Nephron (organoid): ENCODE measurements around the gene AMH.

Experiments used
- H3K27ac Mint-ChIP-seq, 3 experiments: 2 replicates each; pipeline ENCODE4 v1.8.0; 2020; ENCODE audit warnings: mixed read lengths in 3 of 3, mild to moderate bottlenecking in 2 of 3, moderate library complexity in 1 of 3
- H3K27me3 Mint-ChIP-seq: 2 replicates; pipeline ENCODE4 v1.8.0; 2021; ENCODE audit warnings: low read depth, mild to moderate bottlenecking, moderate library complexity, mixed read lengths
- H3K36me3 Mint-ChIP-seq: 2 replicates; pipeline ENCODE4 v1.8.0; 2020; ENCODE audit warnings: low read depth, mixed read lengths
- H3K4me1 Mint-ChIP-seq: 2 replicates; pipeline ENCODE4 v1.8.0; 2020; ENCODE audit warnings: mixed read lengths
- H3K4me3 Mint-ChIP-seq, 3 experiments: 2 replicates each; pipeline ENCODE4 v1.8.0; 2020; ENCODE audit warnings: mild to moderate bottlenecking in 3 of 3, mixed read lengths in 3 of 3, moderate library complexity in 2 of 3
- H3K9me3 Mint-ChIP-seq: 2 replicates; pipeline ENCODE4 v1.8.0; 2020; ENCODE audit warnings: mixed read lengths
- TF ChIP-seq, protein P1 (sequence below), 3 experiments: fragments of 200-600 bp; sonication (generic); IDR thresholded peaks; one replicate each; pipeline ENCODE4 v1.5.0; 2021; ENCODE audit warnings: antibody characterized with exemption in 3 of 3; ENCODE audit not compliant: unreplicated experiment in 3 of 3

The AMH gene

DNA sequence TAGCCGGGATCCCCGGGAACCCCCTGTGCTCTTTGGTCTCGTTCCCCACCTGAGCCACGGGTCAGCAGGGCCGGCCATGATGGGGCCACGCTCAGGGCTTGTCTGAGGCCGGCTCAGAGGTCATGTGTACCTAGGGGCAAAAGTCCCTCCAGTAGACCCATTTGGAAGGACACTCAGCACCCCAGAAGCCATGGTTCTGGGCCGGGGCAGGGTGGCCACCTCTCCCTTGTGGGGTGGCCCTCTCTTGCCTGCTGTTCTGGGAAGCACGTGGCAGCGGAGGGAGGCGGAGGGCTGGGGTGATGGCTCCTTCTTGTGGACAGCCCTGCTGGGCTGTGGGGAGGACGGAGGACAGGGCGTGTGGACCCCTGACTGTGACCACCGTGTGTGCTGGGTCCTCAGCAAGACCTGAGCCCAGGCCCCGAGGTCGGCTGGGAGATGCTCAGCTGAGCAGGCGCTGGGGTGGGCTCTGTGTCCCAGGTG lies 39.3 kb downstream of the AMH start:
- peaks cover 85% of the 10 kb centered on the region for H3K27me3 Mint-ChIP-seq
- TF ChIP-seq, protein P1, sequence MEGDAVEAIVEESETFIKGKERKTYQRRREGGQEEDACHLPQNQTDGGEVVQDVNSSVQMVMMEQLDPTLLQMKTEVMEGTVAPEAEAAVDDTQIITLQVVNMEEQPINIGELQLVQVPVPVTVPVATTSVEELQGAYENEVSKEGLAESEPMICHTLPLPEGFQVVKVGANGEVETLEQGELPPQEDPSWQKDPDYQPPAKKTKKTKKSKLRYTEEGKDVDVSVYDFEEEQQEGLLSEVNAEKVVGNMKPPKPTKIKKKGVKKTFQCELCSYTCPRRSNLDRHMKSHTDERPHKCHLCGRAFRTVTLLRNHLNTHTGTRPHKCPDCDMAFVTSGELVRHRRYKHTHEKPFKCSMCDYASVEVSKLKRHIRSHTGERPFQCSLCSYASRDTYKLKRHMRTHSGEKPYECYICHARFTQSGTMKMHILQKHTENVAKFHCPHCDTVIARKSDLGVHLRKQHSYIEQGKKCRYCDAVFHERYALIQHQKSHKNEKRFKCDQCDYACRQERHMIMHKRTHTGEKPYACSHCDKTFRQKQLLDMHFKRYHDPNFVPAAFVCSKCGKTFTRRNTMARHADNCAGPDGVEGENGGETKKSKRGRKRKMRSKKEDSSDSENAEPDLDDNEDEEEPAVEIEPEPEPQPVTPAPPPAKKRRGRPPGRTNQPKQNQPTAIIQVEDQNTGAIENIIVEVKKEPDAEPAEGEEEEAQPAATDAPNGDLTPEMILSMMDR (IDR thresholded peaks at IDR 0.05; ENCODE audit: unreplicated experiment in 3 of 3) = no peak
- peaks cover 5% of the 10 kb centered on the region for H3K4me1 Mint-ChIP-seq

DNA sequence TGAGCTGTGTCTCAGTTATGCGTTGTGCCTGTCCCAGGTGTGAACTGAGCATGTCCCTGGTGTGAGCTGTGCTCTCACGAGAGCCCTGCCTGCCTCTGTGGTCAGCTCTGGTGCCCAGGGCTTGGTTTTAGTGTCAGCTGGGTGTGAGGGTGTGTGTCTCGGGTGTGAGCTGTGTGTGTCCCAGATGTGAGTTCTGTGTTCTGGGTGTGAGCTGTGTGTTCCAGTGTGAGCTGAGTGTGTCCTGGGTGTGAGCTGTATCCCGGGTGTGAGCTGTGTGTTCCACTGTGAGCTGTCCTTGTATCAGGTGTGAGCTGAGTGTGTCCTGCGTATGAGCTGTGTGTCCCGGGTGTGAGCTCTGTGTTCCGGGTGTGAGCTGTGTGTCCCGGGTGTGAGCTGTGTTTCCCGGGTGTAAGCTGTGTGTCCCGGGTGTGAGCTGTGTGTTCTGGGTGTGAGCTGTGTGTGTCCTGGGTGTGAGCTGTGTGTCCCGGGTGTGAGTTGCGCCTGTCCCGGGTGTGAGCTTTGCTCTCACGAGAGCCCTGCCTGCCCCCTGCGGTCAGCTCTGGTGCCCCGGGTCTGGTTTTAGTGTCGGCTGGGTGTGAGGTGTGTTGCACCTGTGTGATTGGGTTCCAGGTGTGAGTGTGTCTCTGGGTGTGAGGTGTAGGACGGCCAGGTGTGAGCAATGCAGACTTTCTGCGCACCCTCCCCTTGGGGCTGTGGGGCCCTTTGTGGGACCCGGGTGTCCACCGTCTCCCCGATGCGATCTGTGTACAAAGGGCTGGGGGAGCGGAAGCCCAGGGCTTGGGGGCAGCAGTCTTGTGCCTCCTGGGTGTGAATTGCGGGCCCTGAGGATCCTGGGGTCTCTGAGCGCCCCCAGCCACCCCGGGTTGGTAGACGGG lies 39.9 kb downstream of the AMH start:
- Mint-ChIP-seq H3K9me3 (no peaks in the 10 kb centered on the region), H3K27me3 (peaks cover 88% of the 10 kb centered on the region), H3K4me1 (peaks cover 9% of the 10 kb centered on the region), H3K4me3 (peak overlapping the region; percentile 14 to 69 (median 26)), H3K36me3 (no peaks in the 10 kb centered on the region), H3K27ac (no peak overlapping the region)
- TF ChIP-seq, protein P1 (IDR thresholded peaks at IDR 0.05; ENCODE audit: unreplicated experiment in 3 of 3) = no peak

More for the DNA sequence above, 39.3 kb downstream of the AMH start:
- Mint-ChIP-seq H3K4me3 (peak overlapping the region in 2 of 3 experiments; percentile 26 to 69), H3K36me3 (no peaks in the 10 kb centered on the region), H3K9me3 (no peaks in the 10 kb centered on the region), H3K27ac (no peak overlapping the region)

DNA sequence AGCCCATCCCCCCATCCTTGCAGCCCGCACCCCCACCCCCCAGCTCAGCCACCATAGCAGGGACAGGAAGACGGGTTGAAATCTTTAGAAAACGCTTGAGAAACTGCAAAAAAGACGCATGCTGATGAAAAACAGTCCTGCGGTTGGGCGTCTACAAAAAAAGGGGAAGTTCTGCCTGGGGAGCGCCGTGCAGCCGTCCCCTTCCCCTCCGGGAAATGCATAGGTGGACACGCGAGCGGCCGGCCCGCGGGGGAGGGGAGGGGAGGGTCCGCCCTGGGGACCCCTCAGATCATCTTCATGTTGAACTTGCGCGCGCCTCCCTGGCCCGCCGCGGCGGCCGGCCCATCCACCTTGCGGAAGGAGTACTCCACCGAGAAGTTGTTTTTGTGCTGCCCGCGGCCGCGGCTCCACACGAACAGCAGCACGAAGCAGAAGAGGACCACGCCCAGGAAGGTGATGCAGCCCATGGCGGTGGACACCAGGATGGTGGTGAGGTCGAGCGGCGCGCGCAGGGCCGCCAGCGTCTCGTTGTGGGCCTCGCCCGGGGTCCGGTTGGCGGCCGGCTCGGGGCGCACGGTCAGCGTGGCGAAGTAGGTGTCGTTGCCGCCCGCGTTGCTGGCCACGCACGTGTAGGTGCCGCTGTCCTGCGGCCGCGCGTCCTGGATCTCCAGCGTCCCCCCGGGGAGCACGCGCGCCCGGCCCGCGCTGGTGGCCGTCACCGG lies 40.8 kb downstream of the AMH start:
- TF ChIP-seq, protein P1 (IDR thresholded peaks at IDR 0.05; ENCODE audit: unreplicated experiment in 3 of 3) = no peak
- peaks cover 96% of the 10 kb centered on the region for H3K27me3 Mint-ChIP-seq
- no peak overlapping the region for H3K27ac Mint-ChIP-seq
- peaks cover 12% of the 10 kb centered on the region for H3K4me1 Mint-ChIP-seq
- H3K9me3 Mint-ChIP-seq = no peaks in the 10 kb centered on the region
- peak overlapping the region in 2 of 3 experiments; percentile 68 to 72 for H3K4me3 Mint-ChIP-seq
- H3K36me3 Mint-ChIP-seq = no peaks in the 10 kb centered on the region

DNA sequence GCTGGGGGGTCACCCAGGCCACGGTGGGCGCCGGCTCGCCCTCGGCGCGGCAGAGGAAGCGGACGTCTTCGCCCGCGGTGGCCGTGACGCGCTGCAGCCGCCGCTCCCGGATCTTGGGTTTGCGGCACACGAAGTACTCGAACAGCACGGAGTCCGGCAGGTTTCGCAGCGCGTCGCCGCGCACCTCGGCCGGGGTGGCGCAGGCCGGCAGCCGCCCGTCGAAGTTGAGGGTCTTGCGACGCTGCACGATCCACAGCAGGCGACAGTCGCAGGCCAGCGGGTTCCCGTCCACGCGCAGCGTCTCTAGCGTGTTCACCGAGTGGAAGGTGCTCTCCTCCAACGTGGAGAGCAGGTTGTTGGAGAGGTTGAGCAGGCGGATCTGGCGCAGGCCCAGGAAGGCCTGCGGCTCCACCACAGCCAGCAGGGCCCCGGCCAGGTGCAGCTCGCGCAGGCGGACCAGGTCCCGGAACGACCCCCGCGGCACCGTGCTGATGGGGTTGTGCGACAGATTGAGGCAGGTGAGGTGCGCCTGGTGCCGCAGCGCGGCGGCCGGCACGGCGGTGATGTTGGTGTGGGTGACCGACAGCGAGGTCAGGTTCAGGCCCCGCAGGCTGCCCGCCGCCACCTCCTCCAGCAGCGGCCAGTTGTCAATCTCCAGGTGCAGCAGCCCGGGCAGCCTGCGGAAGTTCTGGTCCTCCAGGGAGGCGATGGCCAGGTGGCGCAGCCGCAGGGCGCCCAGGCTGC lies 41.5 kb downstream of the AMH start:
- peak overlapping the region in 1 of 3 experiments; percentile 29 for H3K4me3 Mint-ChIP-seq
- H3K4me1 Mint-ChIP-seq = peaks cover 17% of the 10 kb centered on the region
- TF ChIP-seq, protein P1 (IDR thresholded peaks at IDR 0.05; ENCODE audit: unreplicated experiment in 3 of 3) = no peak
- no peak overlapping the region for H3K27ac Mint-ChIP-seq
- no peaks in the 10 kb centered on the region for H3K36me3 Mint-ChIP-seq
- H3K9me3 Mint-ChIP-seq = no peaks in the 10 kb centered on the region
- peaks cover 97% of the 10 kb centered on the region for H3K27me3 Mint-ChIP-seq

DNA sequence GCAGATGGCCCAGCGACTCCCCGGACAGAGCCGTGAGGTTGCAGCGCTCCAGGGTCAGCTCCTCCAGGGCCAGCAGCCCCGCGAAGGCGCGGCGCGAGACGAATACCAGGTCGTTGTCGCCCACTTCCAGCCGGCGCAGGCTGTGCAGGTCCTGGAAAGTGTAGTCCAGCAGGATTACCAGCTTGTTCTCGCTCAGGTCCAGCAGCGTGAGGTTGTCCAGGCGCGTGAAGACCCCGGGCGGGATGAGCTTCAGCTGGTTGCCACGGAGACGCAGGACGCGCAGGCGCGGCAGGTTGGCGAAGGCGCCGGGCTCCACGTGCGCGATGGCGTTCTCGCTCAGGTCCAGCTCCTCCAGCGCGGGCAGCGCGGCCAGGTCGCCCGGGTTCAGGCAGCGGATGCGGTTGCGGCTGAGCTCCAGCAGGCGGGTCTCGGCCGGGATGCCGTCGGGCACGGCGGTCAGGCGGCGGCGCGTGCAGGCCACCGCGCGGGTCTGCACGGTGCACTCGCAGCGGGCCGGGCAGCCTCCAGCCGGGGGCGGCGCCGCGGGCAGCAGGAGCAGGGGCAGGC lies 42.1 kb downstream of the AMH start:
- peaks cover 97% of the 10 kb centered on the region for H3K27me3 Mint-ChIP-seq
- peaks cover 17% of the 10 kb centered on the region for H3K4me1 Mint-ChIP-seq
- H3K9me3 Mint-ChIP-seq = no peaks in the 10 kb centered on the region
- no peak overlapping the region for H3K27ac Mint-ChIP-seq
- peak overlapping the region in 1 of 3 experiments; percentile 15 for H3K4me3 Mint-ChIP-seq
- TF ChIP-seq, protein P1 (IDR thresholded peaks at IDR 0.05; ENCODE audit: unreplicated experiment in 3 of 3) = peak in 2 of 3 experiments; percentile 18 to 19
- H3K36me3 Mint-ChIP-seq = no peaks in the 10 kb centered on the region
